Neutrophil (primary cell): ENCODE data around the gene TPM4.

Experiments
- H3K27ac ChIP-seq: fragments of 200-600 bp; sonication (generic); 2 replicates; pipeline ENCODE4 v1.5.1; 2016; ENCODE audit warnings: mild to moderate bottlenecking, moderate library complexity
- H3K27me3 ChIP-seq: fragments of 200-600 bp; sonication (generic); 2 replicates; pipeline ENCODE4 v1.6.0; 2016; ENCODE audit warnings: mild to moderate bottlenecking
- H3K36me3 ChIP-seq: fragments of 200-600 bp; sonication (generic); 2 replicates; pipeline ENCODE4 v1.5.1; 2017
- H3K4me1 ChIP-seq, 2 experiments: fragments of 200-600 bp in 1 of 2; sonication (generic) in 1 of 2; 1 replicate in 1 of 2; 2 replicates in 1 of 2; pipeline versions ENCODE4 v1.5.1 to v1.6.1; 2013 to 2016; ENCODE audit warnings: low read depth in 1 of 2, low read length in 1 of 2, mild to moderate bottlenecking in 1 of 2, moderate library complexity in 1 of 2; ENCODE audit not compliant: control insufficient read depth in 1 of 2, insufficient read depth in 1 of 2
- H3K4me3 ChIP-seq, 2 experiments: fragments of 200-600 bp in 1 of 2; sonication (generic) in 1 of 2; 1 replicate in 1 of 2; 2 replicates in 1 of 2; pipeline ENCODE4 v1.5.1; 2013 to 2016; ENCODE audit warnings: low read depth in 1 of 2, low read length in 1 of 2, mild to moderate bottlenecking in 1 of 2, moderate library complexity in 1 of 2
- H3K9me3 ChIP-seq: fragments of 200-600 bp; sonication (generic); 2 replicates; pipeline ENCODE4 v1.5.1; 2016
- CTCF ChIP-seq: fragments of 200-600 bp; sonication (generic); IDR thresholded peaks from 2 replicates; pipeline ENCODE4 v1.5.1; 2016; ENCODE audit warnings: antibody characterized with exemption

Gene TPM4

GRCh38 chr19:16042533-16043085 lies 33.7 kb upstream of the TPM4 start:
- Histone ChIP-seq H3K4me1 (peaks cover 7 to 9% of the 10 kb centered on the region in 2 experiments), H3K27ac (no peak overlapping the region), H3K36me3 (no peaks in the 10 kb centered on the region), H3K9me3 (no peaks in the 10 kb centered on the region), H3K4me3 (no peak overlapping the region), H3K27me3 (no peaks in the 10 kb centered on the region)
- TF ChIP-seq CTCF, result no peak

GRCh38 chr19:16043156-16043757 lies 33.0 kb upstream of the TPM4 start:
- H3K9me3 ChIP-seq, result no peaks in the 10 kb centered on the region
- no peak for TF ChIP-seq CTCF
- H3K4me1 ChIP-seq, result peaks cover 7 to 9% of the 10 kb centered on the region in 2 experiments
- no peaks in the 10 kb centered on the region for H3K36me3 ChIP-seq
- no peak overlapping the region for H3K4me3 ChIP-seq
- H3K27ac ChIP-seq, result no peak overlapping the region
- no peaks in the 10 kb centered on the region for H3K27me3 ChIP-seq

GRCh38 chr19:16044746-16045145 lies 31.5 kb upstream of the TPM4 start:
- Histone ChIP-seq H3K4me3 (no peak overlapping the region), H3K27me3 (no peaks in the 10 kb centered on the region), H3K4me1 (peaks cover 7 to 9% of the 10 kb centered on the region in 2 experiments), H3K9me3 (no peaks in the 10 kb centered on the region), H3K27ac (no peak overlapping the region), H3K36me3 (no peaks in the 10 kb centered on the region)
- TF ChIP-seq CTCF, result no peak

GRCh38 chr19:16045171-16045570 lies 31.1 kb upstream of the TPM4 start:
- Histone ChIP-seq H3K27me3 (no peaks in the 10 kb centered on the region), H3K9me3 (no peaks in the 10 kb centered on the region), H3K4me1 (peaks cover 7 to 9% of the 10 kb centered on the region in 2 experiments), H3K27ac (no peak overlapping the region), H3K36me3 (no peaks in the 10 kb centered on the region), H3K4me3 (no peak overlapping the region)
- no peak for TF ChIP-seq CTCF

GRCh38 chr19:16045893-16046292 lies 30.4 kb upstream of the TPM4 start:
- peaks cover 6% of the 10 kb centered on the region for H3K27me3 ChIP-seq
- H3K4me3 ChIP-seq, result no peak overlapping the region
- no peaks in the 10 kb centered on the region for H3K36me3 ChIP-seq
- H3K27ac ChIP-seq, result no peak overlapping the region
- no peaks in the 10 kb centered on the region for H3K9me3 ChIP-seq
- H3K4me1 ChIP-seq, result peaks cover 7 to 9% of the 10 kb centered on the region in 2 experiments
- no peak for TF ChIP-seq CTCF
